HG03575 (cell line): ENCODE data around the gene KLHDC7B.
"Not testable (repeated sequence)": the region's sequence is repeated elsewhere in the genome, so short reads cannot be mapped to it uniquely, and the experiment has no call there.

Experiments
- ATAC-seq: cut with Tn5 transposase; IDR thresholded peaks from one replicate; pipeline ENCODE4 v1.9.1; 2021; ENCODE audit not compliant: unreplicated experiment, insufficient number of reproducible peaks, low FRiP score; ENCODE audit errors: extremely low read depth

Gene KLHDC7B

DNA sequence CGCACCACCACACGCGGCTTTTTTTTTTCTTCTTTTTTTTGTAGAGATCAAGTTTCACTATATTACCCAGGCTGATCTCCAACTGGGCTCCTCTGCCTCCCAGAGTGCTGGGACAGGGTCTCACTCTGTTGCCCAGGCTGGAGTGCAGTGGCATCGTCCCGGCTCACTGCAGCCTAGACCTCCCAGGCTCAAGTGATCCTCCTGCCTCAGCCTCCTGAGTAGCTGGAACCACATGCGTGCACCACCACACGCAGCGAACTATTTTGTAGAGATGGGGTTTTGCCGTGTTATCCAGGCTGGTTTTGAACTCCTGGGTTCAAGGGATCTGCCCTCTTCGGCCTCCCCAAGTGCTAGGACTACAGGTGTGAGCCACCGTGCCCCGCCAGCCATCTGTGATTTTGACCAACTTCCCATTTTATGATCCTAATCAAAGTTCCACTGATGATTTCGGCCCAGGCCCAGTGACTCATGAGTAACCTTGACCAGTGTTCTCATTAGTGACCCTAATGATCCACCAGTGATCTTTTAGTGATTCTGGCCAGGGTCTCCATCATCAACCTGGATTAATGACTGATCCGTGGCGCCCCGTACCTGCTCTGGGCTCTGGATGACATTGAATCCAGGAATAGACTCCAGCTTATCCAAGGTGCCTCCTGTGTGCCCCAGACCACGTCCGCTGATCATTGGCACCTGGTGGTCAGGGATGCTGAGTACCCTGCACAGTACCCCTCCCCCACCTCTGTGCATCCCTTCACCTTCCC, 17.6 kb upstream of the KLHDC7B start:
- no peak for ATAC-seq

DNA sequence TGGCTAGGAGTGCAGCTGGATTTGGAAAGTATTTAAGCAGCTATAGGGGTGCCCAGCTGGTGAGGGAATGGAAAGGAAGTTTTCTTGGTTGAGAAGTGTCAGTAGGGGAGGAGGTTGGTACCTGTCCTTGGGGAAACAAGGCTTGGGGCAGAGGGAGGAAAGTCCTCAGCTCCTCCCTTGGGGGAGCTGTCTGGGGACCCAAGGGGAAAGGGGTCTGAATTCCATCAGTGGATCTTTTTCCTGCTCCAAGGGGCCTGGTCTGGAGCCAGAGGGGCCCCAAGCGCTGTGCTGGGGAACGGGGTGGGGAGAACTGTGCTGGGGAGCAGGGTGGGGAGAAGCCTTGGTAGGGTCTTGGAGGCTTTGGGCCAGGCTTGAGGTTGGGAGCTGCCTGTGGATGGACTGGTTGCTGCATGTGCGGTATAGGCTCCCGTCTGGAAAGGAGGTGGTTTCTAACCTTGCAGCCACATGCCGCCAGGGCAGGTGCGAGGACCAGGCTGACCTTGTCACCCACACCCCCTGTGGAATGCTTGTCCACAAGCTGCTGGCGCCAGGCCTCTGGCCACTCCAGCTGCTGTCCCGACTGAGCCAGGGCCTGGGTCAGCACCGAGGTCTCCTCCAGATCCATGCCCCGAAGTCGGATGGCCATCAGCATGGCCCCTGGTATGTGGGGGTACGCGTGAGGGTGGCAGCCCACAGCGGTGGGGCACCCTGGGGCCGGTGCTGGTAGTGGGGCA, 16.9 kb upstream of the KLHDC7B start:
- ATAC-seq: no peak

DNA sequence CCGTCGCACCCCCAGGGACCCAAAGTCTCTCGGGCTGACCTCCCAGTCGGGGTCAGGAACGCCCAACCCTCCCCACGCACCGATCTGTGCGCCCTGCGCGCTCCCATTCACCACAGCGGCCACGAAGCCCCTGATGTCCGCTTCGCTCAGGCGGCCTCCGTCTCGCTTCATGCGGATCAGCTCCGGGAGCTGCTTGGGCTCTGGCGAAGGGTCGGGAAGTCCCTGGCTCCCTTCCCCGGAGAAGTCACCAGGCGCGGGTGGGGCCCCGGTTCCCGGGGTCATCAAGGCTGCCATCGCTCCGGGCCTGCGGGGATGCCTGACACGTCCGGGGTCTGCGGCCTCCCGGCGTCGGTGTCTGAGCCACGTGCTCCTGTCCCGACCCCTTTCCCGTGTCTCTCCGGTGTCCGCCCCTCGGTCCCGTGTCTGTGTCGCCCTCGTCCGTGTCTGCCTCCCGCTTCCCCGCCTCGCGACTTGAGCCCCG, 16.2 kb upstream of the KLHDC7B start:
- no peak for ATAC-seq

DNA sequence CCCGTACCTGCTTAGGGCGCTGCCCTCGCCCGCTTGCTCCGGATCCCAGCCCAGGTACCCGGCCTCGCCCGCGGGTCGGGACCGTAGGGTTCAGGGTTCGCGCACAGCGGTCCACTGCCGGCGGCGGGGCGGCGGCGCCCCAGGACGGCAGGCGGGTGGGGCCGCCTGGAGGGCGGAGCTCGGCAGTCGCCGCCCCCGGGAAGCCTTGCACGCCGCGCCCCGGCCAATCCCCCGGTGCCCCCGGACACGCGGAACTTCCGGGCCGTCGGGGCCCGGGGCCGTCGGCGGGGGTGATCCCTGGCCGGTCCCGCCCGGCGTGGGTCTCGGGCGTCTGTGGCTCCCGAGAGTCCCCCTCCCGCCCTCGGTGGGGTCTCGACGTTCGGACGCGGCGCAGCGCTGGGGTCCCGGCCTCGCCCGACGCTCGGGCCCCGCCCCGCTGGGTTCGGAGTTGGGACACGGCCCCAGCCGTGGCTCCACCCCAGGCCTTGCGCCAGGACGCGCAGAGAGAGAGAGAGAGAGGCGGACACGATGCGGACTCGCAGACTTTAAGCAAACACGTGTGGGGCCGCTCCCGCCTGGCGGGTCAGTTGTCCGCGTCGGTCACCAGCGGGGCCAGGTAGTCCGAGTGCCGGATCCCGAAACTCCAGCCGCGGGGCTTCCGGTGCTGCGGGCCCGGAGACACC, 15.7 kb upstream of the KLHDC7B start, which contains the start of gene TYMP:
TSS of gene TYMP (minus strand) at position 116 of the 683 bp plus-strand sequence. CDS start 303 bp downstream, outside the sequence.
- no peak for ATAC-seq

DNA sequence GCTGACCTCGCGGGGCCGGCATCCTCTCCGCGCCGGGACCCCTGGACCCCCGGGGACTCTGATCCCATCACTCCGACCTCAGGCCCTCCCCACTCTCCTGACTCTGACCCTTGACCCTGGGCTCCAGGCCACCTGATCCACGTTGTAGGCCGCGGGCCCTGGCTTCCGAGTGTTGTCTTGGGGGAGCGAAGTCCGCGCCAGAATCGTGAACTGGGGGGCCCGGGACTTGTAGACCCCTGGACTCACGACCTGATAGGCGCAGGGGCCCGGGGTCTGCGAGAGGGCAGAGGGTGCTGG, 15.2 kb upstream of the KLHDC7B start:
- no peak for ATAC-seq

DNA sequence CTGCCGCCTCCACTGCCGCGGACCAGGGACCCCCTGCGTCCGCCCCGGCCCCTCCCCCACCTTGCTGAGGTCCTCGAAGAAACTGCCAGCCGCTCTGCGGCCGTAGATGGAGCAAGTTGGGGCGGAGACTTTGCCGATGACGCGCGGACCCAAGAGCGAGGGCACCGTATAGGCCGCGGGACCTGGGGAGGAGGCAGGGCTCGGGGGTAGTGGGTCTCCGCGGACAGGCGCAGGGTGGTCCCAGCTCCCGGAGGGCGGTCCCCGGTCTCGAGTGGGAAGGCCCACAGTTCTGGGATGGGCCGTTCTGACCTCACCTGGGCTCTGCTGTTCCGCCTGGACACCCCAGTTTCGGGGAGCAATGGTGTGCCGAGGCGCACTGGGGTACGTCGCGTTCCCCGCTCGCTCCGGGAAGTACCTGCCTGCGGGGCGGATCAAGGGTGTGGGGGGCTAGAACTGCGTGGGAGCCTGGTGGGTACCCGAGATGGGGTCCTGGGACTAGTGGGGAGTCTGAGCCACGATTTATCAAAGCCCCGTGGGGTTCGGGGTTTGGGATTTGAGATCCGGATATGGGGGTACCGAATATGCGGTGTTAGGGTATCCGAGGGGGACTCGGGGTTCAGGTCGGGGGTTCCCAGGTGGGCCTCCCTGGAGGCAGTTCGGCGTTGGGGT, 14.7 kb upstream of the KLHDC7B start:
- no peak for ATAC-seq

DNA sequence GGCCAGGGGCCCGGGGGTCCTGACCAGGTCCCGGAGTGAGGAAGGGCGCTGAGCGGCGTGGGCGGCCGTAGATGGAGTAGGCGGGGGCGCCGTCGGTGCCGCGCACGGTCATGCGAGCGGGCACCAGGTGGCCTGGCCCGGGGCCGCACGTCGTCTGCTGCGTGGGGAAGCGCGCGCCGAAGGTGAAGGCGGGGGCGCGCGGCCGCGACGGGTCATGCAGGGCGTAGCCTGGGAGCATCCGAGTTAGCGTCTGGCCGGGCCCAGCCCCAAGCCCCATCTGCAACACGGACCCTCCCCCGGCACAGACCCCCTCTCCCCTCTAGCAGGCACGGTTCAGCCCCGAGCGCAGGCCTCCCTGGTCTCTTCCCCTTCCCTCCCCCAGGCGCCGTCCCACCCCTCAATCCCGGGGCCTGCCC, 14.1 kb upstream of the KLHDC7B start:
- no peak for ATAC-seq

DNA sequence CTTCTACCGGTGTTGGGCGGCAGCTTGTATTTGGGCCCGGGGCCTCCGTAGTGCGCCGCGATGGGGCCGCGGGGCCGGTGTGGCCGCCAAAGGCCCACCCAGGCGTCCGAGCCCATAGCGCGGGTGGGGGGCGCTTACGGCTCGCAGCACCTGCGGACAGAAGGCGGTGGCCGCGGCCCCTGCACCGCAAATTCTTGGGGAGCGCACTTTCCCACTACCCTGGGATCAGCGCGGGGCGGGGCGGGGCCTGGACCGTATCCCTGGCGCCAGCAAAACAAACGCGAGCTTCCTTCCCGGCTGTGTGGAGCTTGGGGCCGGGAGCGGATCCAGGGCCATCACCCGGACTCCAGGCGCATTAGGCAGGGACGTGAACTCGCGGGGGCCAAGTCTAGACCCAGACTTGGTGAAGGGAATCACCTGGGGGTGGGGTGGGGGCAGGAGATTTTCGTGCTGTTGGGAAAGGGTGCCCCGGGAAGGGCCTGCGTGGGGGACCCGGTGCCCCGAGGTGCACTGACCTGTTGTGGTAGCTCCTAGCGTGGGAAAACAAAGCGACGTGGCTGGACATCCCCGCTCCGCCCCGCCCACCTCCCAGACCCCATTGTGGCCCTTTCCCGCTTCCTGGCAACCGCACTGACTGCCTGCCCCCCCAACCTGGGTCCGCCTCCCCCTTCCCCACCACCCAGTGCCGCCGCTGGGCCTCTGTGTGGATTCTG, 13.6 kb upstream of the KLHDC7B start:
- no peak for ATAC-seq

DNA sequence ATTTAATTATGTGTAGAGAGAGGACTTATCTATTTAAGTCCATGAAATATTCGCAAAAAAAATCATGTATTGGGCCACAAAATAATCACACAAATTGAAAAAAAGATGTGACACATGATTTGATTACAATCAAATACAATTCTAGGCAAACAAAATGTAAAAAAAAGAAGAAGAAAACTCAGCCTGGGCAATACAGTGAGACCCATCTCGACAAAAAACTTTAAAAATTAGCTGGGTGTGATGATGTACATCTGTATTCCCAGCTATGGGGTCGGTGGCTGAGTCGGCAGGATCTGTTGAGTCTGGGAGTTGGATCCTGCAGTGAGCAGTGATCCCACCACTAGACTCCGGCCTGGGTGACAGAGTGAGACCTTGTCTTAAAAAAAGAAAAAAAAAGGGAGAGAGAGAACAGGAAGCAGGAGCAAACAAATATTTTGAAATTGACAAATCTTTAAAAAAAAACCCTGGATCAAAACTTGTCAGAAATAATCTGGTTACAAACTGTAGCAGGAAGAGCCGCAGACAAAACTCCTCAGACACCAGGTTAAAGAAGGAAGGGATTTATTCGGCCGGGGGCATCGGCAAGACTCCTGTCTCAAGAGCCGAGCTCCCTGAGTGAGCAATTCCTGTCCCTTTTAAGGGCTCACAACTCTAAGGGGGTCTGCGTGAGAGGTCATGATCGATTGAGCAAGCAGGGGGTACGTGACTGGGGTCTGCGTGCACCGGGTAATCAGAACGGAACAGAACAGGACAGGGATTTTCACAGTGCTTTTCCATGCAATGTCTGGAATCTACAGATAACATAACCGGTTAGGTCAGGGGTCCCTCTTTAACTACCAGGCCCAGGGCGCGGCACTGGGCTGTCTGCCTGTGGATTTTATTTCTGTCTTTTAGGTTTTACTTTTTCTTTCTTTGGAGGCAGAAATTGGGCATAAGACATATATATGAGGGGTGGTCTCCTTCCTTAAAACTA, 12.6 kb upstream of the KLHDC7B start:
- no peak for ATAC-seq

DNA sequence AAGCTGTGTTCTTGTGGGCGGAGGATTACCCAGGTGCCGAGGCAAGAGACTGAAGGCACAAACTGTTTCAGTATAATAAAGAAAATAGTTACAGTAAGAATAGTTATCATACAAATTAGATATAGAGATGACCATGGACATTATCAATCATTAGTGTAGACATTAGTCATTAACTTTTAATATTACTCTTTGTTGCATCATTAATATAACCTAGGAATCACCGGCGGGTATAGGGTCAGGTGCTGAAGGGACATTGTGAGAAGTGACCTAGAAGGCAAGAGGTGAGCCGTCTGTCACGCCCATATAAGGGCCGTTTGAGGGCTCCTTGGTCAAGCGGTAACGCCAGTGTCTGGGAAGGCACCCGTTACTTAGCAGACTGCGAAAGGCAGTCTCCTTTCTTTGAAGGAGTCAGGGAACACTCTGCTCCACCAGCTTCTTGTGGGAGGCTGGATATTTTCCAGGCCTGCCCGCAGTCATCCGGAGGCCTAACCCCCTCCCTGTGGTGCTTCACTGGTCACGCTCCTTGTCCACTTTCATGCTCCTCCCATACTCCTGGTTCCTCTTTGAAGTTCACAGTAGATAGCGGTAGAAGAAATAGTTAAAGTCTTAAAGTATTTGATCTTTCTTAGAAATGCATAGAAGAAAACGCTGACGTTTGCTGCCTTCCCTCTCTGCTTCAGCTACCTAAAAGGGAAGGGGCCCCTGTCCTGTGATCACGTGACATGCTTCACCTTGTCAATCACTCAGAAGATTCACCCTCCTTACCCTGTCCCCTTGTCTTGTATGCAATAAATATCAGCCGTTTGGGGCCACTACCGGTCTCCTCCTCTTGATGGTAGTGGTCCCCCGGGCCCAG, 11.6 kb upstream of the KLHDC7B start:
- ATAC-seq: not testable (repeated sequence)

DNA sequence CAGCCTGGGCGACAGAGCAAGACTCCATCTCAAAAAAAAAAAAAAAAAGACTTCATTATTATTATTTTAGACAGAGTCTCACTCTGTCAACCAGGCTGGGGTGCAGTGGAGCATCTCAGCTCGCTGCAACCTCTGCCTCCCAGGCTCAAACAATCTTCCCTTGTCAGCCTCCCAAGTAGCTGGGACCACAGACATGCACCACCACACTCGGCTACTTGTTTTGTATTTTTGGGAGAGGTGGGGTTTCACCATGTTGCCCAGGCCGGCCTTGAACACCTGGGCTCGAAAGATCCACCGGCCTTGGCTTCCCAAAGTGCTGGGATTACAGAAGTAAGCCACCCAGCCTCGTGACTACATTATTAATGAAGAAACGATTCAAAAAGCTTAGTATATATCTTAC, 10.6 kb upstream of the KLHDC7B start:
- ATAC-seq: no peak

DNA sequence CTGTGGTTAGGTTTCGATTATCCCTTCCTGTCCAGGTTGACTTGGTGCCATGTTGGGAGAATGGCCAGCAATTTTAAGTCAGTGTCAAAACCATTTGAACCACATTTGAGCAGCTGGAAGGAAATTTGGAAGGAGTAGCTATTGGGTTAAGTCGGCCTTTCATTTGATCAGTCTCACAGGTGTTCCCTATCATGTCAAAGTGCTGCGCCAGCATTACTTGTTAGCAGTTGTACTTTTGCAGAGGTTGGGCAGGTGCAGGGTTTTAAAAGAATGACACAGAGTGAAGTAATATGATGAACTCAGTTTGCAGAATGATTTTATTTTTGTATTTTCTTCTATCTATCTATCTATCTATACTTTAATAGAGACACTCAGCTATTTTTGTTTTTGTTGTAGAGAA, 9.5 kb upstream of the KLHDC7B start:
- ATAC-seq: no peak

DNA sequence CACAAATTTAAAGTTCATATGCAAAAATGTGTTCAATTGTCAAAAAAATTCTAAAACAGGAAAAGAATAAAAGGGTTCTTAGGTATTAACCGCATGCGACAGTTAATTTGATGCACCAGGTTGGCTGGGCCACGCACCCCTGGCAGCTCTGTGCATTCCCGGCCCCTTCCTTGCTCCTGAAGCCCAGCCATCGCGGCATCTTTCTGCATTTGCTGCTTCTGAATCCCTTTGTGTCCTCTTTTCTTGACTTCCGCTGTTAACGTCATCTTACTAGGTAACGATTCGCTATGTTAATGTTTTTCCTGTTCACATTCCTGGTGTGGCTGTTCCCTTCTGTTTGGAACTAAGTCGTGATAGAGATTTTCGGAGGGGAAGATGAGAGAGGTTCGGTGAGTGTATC, 7.9 kb upstream of the KLHDC7B start:
- ATAC-seq: no peak

DNA sequence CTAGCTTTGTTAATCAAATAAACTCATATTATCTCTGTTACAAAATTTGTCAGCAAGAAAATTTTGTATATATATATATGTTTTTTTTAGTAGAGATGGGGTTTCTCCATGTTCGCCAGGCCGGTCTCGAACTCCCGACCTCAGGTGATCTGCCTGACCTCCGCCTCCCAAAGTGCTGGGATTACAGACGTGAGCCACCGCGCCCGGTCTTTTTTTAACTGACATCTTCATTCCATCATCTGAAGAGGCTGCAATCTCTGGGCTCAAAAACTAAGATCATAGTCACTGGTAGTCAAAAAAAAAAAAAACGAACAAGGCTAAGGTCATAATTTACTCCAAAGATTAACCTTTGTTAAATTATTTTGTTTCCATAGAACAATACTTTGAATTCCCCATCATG, 5.3 kb upstream of the KLHDC7B start:
- no peak for ATAC-seq

DNA sequence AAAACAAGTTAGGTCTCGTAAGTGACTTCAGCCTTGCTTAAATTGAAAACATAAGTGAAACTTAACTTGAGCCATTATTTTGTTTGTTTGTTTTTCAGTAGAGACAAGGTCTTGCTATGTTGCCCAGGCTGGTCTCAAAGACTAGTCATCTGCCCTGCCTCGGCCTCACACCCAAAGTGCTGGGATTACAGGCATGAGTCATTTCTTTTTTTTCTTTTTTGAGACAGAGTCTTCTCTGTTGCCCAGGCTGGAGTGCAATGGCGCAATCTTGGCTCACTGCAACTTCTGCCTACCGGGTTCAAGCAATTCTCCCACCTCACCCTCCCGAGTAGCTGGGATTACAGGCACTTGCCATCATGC, 4.1 kb upstream of the KLHDC7B start:
- ATAC-seq: not testable (repeated sequence)

DNA sequence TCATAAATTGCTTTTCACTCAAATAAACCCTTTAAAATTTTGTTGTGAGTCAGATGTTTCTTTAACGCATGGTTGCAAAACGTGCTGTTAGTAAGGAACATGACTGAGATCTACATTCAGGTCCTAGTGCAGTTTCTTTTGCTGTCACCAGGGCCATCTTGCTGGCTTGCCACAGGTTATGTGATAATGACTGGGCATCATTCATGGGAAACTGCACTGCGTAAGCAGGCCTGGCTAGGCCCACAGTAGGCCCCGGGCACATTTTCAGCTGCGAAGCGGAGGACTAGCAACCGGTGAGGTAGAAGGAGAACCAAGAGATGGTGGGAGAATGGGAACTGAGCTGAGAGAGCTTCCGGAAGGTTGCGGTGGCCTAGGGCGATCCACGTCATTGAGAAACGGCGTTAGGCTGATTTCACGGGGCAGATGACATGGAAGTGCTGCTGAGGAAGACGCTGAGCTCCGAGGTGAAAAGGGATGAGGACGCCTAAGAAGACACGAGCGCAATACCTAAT, 3.2 kb upstream of the KLHDC7B start:
- ATAC-seq: no peak
